Hematopoietic multipotent progenitor cell treated with erythropoietin and hydrocortisone succinate and interleukin-3 and kit ligand, for 15 days (in vitro differentiated cells): ENCODE data around the gene COMMD7.

Experiments
- DNase-seq: peaks from one replicate; pipeline ENCODE4 v3.0.0-alpha.2; 2015; ENCODE audit warnings: low spot score

Gene COMMD7

GRCh38 chr20:32743237-32744112 is at the start of gene COMMD7:
Gene COMMD7, minus strand, starts transcription at chr20:32743467. Its CDS starts 76 bp downstream, at chr20:32743391.
- DNase-seq, result no peak

- DNase-seq, result no peak
Observed at GRCh38 chr20:32792731-32793458, 49.6 kb upstream of the COMMD7 start.

- DNase-seq, result no peak
Observed at GRCh38 chr20:32792316-32792715, 49.0 kb upstream of the COMMD7 start.

GRCh38 chr20:32790751-32791057 is 47.4 kb upstream of the COMMD7 start:
- DNase-seq, result no peak

GRCh38 chr20:32789896-32790750 is 46.9 kb upstream of the COMMD7 start:
- peak; percentile 76 for DNase-seq

- DNase-seq, result no peak
Observed at GRCh38 chr20:32787168-32787567, 43.9 kb upstream of the COMMD7 start.

GRCh38 chr20:32786059-32786760 is 42.9 kb upstream of the COMMD7 start:
- DNase-seq, result no peak

- DNase-seq, result no peak
Observed at GRCh38 chr20:32784369-32785080, 41.3 kb upstream of the COMMD7 start.

- DNase-seq, result no peak
Observed at GRCh38 chr20:32780749-32781655, 37.7 kb upstream of the COMMD7 start.

GRCh38 chr20:32780278-32780677 is 37.0 kb upstream of the COMMD7 start:
- no peak for DNase-seq

- no peak for DNase-seq
Observed at GRCh38 chr20:32779500-32780211, 36.4 kb upstream of the COMMD7 start.

- DNase-seq, result no peak
Observed at GRCh38 chr20:32777177-32777956, 34.1 kb upstream of the COMMD7 start.

GRCh38 chr20:32775336-32775991 is 32.2 kb upstream of the COMMD7 start:
- no peak for DNase-seq

GRCh38 chr20:32773855-32774254 is 30.6 kb upstream of the COMMD7 start:
- DNase-seq, result no peak

GRCh38 chr20:32773223-32773622 is 30.0 kb upstream of the COMMD7 start:
- no peak for DNase-seq

- DNase-seq, result no peak
Observed at GRCh38 chr20:32772046-32772445, 28.8 kb upstream of the COMMD7 start.

- no peak for DNase-seq
Observed at GRCh38 chr20:32767418-32768198, 24.3 kb upstream of the COMMD7 start.
